HCT116 (cell line): Measurements from ENCODE around the gene CERS4. TPM values are rescaled to one million over a fixed set of nuclear protein-coding genes. Genes with fewer than 3 reads are reported as not detected.

Experiments
- ATAC-seq: fragments of 200-7000 bp; cut with Tn5 transposase; 2 replicates; pipeline ENCODE4 v1.9.1; 2020; ENCODE audit warnings: mild to moderate bottlenecking, moderate library complexity
- BruUV-seq: library from RNA; stranded (reverse); fragments of 400-500 nt; replicated peaks from 2 replicates; lab custom pipeline; 2021; lab: Mats Ljungman, UMichigan
- CTCF ChIA-PET: fragments of 300-600 bp; sonication (Branson Sonifier 250); formaldehyde crosslinking; loops from one replicate; lab custom pipeline; 2021; ENCODE audit warnings: antibody characterized with exemption; lab: Charles Lee
- POLR2A ChIA-PET: fragments of 300-600, 350-600 bp; sonication (Branson Sonifier 250); formaldehyde crosslinking; loops from one replicate; lab custom pipeline; 2021; ENCODE audit warnings: antibody characterized with exemption; lab: Charles Lee
- RAD21 ChIA-PET, 2 experiments: fragments of 300-600 bp; sonication (Branson Sonifier 250); formaldehyde crosslinking; loops; one replicate each; lab custom pipeline; 2023; ENCODE audit warnings: low total read pairs in 2 of 2; ENCODE audit not compliant: uncharacterized antibody in 2 of 2, unreplicated experiment in 2 of 2, low non-redundant PET in 1 of 2; lab: Charles Lee
- DNase-seq: peaks from one replicate; pipeline ENCODE4 v3.0.0-alpha.2; 2010; ENCODE audit warnings: low read depth, low spot score
- H2AFZ ChIP-seq: fragments of 200-600 bp; shearing (Covaris generic), sonication (generic); 2 replicates; pipeline ENCODE4 v1.6.1; 2017; ENCODE audit warnings: low read depth, mixed run types, mixed read lengths, antibody characterized with exemption, low read length; ENCODE audit not compliant: poor library complexity, severe bottlenecking
- H3K27ac ChIP-seq: 2 replicates; pipeline ENCODE4 v1.5.1; 2012; ENCODE audit warnings: low read depth, low read length
- H3K27me3 ChIP-seq: fragments of 200-600 bp; sonication (generic); 2 replicates; pipeline ENCODE4 v1.6.1; 2016; ENCODE audit warnings: mixed run types, low read length, mixed read lengths; ENCODE audit not compliant: insufficient read depth
- H3K36me3 ChIP-seq, 2 experiments: fragments of 200-500 bp in 1 of 2; fragments of 200-600 bp in 1 of 2; sonication (Bioruptor generic) in 1 of 2; sonication (generic) in 1 of 2; 2 replicates each; pipeline versions ENCODE4 v1.5.1 to v1.6.1; 2014 to 2016; ENCODE audit warnings: low read length in 2 of 2, inconsistent platforms in 1 of 2, mixed read lengths in 1 of 2, mixed run types in 1 of 2; ENCODE audit not compliant: insufficient read depth in 2 of 2, control insufficient read depth in 1 of 2
- H3K4me1 ChIP-seq, 2 experiments: fragments of 200-600 bp in 1 of 2; sonication (generic) in 1 of 2; 2 replicates each; pipeline versions ENCODE4 v1.5.1 to v1.6.1; 2012 to 2017; ENCODE audit warnings: low read length in 2 of 2, inconsistent platforms in 1 of 2, mild to moderate bottlenecking in 1 of 2, mixed read lengths in 1 of 2, mixed run types in 1 of 2, moderate library complexity in 1 of 2; ENCODE audit not compliant: insufficient read depth in 2 of 2, control insufficient read depth in 1 of 2
- H3K4me2 ChIP-seq: fragments of 200-600 bp; sonication (generic); 2 replicates; pipeline ENCODE4 v1.6.1; 2017; ENCODE audit warnings: mixed run types, low read length, mixed read lengths
- H3K4me3 ChIP-seq, 2 experiments: fragments of 200-600 bp in 1 of 2; sonication (generic) in 1 of 2; replicated peaks in 1 of 2; 2 replicates each; pipeline ENCODE4 v1.5.1; 2011 to 2016; ENCODE audit warnings: low read length in 2 of 2, control low read depth in 1 of 2, low read depth in 1 of 2, mild to moderate bottlenecking in 1 of 2, mixed read lengths in 1 of 2, mixed run types in 1 of 2
- H3K79me2 ChIP-seq: fragments of 200-600 bp; sonication (generic); 2 replicates; pipeline ENCODE4 v1.6.1; 2017; ENCODE audit warnings: mild to moderate bottlenecking, mixed run types, low read length, moderate library complexity, mixed read lengths; ENCODE audit not compliant: insufficient read depth
- H3K9ac ChIP-seq: fragments of 200-600 bp; sonication (generic); 2 replicates; pipeline ENCODE4 v1.6.1; 2016; ENCODE audit warnings: low read length, mixed read lengths
- H3K9me2 ChIP-seq: fragments of 200-600 bp; sonication (generic), shearing (Covaris generic); 2 replicates; pipeline ENCODE4 v1.6.1; 2017; ENCODE audit warnings: mixed run types, mild to moderate bottlenecking, moderate library complexity; ENCODE audit not compliant: insufficient read depth
- H3K9me3 ChIP-seq, 2 experiments: fragments of 200-500 bp in 1 of 2; fragments of 200-600 bp in 1 of 2; sonication (Bioruptor generic) in 1 of 2; sonication (generic) in 1 of 2; 2 replicates each; pipeline ENCODE4 v1.6.1; 2014 to 2017; ENCODE audit warnings: low read length in 2 of 2, mixed read lengths in 2 of 2, inconsistent platforms in 1 of 2, low read depth in 1 of 2, mild to moderate bottlenecking in 1 of 2, mixed run types in 1 of 2, moderate library complexity in 1 of 2; ENCODE audit not compliant: control insufficient read depth in 1 of 2, insufficient read depth in 1 of 2
- H4K20me1 ChIP-seq: fragments of 200-600 bp; sonication (generic), shearing (Covaris generic); 2 replicates; pipeline ENCODE4 v1.6.1; 2017; ENCODE audit warnings: mixed run types, mild to moderate bottlenecking, moderate library complexity; ENCODE audit not compliant: insufficient read depth
- CBX3 ChIP-seq: IDR thresholded peaks from 2 replicates; pipeline ENCODE4 v1.6.1; 2012; ENCODE audit warnings: low read depth
- CEBPB ChIP-seq: IDR thresholded peaks from 2 replicates; pipeline ENCODE4 v1.6.1; 2012; ENCODE audit warnings: low read depth
- CTCF ChIP-seq, 3 experiments: fragments of 200-600 bp in 1 of 3; sonication (generic) in 1 of 3; IDR thresholded peaks in 2 of 3; conservative IDR thresholded peaks in 1 of 3; 2 replicates each; pipeline ENCODE4 v1.5.1; 2012 to 2017; ENCODE audit warnings: low read depth in 2 of 3, low read length in 2 of 3, antibody characterized with exemption in 1 of 3, borderline replicate concordance in 1 of 3, control low read depth in 1 of 3, mild to moderate bottlenecking in 1 of 3, mixed read lengths in 1 of 3, mixed run types in 1 of 3, moderate library complexity in 1 of 3; ENCODE audit not compliant: insufficient read depth in 1 of 3
- EGR1 ChIP-seq: IDR thresholded peaks from 2 replicates; pipeline ENCODE4 v1.6.1; 2012; ENCODE audit warnings: low read depth
- ELF1 ChIP-seq: IDR thresholded peaks from 2 replicates; pipeline ENCODE4 v1.6.1; 2012; ENCODE audit warnings: low read depth, borderline replicate concordance
- EZH2 ChIP-seq: fragments of 200-600 bp; sonication (generic); IDR thresholded peaks from 2 replicates; pipeline ENCODE4 v1.6.1; 2017; ENCODE audit warnings: antibody characterized with exemption, mixed run types
- EZH2phosphoT487 ChIP-seq: fragments of 200-600 bp; IDR thresholded peaks from 2 replicates; pipeline ENCODE4 v1.6.1; 2018; ENCODE audit warnings: antibody characterized with exemption, borderline replicate concordance
- FOSL1 ChIP-seq: IDR thresholded peaks from 2 replicates; pipeline ENCODE4 v1.6.1; 2012; ENCODE audit warnings: low read depth
- POLR2A ChIP-seq: IDR thresholded peaks from 2 replicates; pipeline ENCODE4 v1.7.0; 2011; ENCODE audit warnings: borderline replicate concordance; ENCODE audit not compliant: insufficient read depth, insufficient read length; ENCODE audit errors: extremely low read depth
- RAD21 ChIP-seq: IDR thresholded peaks from 2 replicates; pipeline ENCODE4 v1.6.1; 2012; ENCODE audit warnings: low read depth, mild to moderate bottlenecking
- SIN3A ChIP-seq: IDR thresholded peaks from 2 replicates; pipeline ENCODE4 v1.6.1; 2012; ENCODE audit warnings: low read depth
- SP1 ChIP-seq: IDR thresholded peaks from 2 replicates; pipeline ENCODE4 v1.6.1; 2012; ENCODE audit warnings: low read depth
- TCF7L2 ChIP-seq: IDR thresholded peaks from 2 replicates; pipeline ENCODE4 v1.7.0; 2011; ENCODE audit warnings: borderline replicate concordance, inconsistent platforms; ENCODE audit not compliant: insufficient read depth, insufficient read length; ENCODE audit errors: extremely low read depth
- ZFX ChIP-seq: fragments of 450-650 bp; IDR thresholded peaks from 2 replicates; pipeline ENCODE4 v1.6.1; 2017
- ZNF274 ChIP-seq: fragments of 200-500 bp; sonication (Bioruptor generic); IDR thresholded peaks from 2 replicates; pipeline ENCODE4 v1.6.1; 2014; ENCODE audit warnings: mild to moderate bottlenecking, low read depth, low read length, inconsistent platforms
- intact Hi-C: fragments of 100-400 bp; cut with micrococcal nuclease; formaldehyde crosslinking; loops from 2 replicates; pipeline ENCODE4 v1.10.0; 2022
- total RNA-seq: library from RNA; stranded (reverse); gene quantifications from one replicate; pipeline ENCODE4 v1.2.1, GENCODE V29; 2021; ENCODE audit not compliant: unreplicated experiment
- TF ChIP-seq, protein P1 (sequence below): IDR thresholded peaks from 2 replicates; pipeline ENCODE4 v1.6.1; 2012; ENCODE audit warnings: low read depth
- TF ChIP-seq, protein P2 (sequence below): IDR thresholded peaks from 2 replicates; pipeline ENCODE4 v1.6.1; 2012
- TF ChIP-seq, protein P3 (sequence below): IDR thresholded peaks from 2 replicates; pipeline ENCODE4 v1.6.1; 2011; ENCODE audit warnings: mild to moderate bottlenecking, low read length, moderate library complexity; ENCODE audit not compliant: insufficient replicate concordance; ENCODE audit errors: extremely low read depth

The CERS4 gene
- total RNA-seq, 1 experiment from 2014 or later, result 26.0 TPM

DNA sequence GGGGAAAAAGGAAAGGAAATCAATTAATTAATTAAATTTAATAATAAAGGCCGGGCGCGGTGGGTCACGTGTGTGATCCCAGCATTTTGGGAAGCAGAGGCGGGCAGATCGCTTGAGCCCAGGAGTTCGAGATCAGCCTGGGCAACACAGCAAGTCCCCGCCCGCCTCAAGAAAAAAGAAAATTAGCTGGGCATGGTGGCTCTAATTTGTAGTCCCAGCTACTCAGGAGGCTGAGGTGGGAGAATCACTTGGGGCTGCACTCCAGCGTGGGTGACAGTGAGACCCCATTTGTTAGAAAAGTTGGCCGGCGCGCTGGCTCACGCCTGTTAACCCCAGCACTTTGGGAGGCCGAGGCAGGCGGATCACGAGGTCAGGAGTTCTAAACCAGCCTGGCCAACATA, 99.7 kb downstream of the CERS4 start (continued):
- TF ChIP-seq, protein P1, sequence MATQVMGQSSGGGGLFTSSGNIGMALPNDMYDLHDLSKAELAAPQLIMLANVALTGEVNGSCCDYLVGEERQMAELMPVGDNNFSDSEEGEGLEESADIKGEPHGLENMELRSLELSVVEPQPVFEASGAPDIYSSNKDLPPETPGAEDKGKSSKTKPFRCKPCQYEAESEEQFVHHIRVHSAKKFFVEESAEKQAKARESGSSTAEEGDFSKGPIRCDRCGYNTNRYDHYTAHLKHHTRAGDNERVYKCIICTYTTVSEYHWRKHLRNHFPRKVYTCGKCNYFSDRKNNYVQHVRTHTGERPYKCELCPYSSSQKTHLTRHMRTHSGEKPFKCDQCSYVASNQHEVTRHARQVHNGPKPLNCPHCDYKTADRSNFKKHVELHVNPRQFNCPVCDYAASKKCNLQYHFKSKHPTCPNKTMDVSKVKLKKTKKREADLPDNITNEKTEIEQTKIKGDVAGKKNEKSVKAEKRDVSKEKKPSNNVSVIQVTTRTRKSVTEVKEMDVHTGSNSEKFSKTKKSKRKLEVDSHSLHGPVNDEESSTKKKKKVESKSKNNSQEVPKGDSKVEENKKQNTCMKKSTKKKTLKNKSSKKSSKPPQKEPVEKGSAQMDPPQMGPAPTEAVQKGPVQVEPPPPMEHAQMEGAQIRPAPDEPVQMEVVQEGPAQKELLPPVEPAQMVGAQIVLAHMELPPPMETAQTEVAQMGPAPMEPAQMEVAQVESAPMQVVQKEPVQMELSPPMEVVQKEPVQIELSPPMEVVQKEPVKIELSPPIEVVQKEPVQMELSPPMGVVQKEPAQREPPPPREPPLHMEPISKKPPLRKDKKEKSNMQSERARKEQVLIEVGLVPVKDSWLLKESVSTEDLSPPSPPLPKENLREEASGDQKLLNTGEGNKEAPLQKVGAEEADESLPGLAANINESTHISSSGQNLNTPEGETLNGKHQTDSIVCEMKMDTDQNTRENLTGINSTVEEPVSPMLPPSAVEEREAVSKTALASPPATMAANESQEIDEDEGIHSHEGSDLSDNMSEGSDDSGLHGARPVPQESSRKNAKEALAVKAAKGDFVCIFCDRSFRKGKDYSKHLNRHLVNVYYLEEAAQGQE, result no peak
- TF ChIP-seq, protein P2, sequence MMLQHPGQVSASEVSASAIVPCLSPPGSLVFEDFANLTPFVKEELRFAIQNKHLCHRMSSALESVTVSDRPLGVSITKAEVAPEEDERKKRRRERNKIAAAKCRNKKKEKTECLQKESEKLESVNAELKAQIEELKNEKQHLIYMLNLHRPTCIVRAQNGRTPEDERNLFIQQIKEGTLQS, result no peak
- TF ChIP-seq POLR2A (no peak), EZH2phosphoT487 (no peak), CTCF (IDR thresholded peaks at IDR 0.05 in 2 of 3, conservative IDR thresholded peaks at IDR 0.05 in 1 of 3; ENCODE audit: borderline replicate concordance in 1 of 3, insufficient read depth in 1 of 3, low read depth in 2 of 3, low read length in 2 of 3) (no peak)

- no peak overlapping the region for H2AFZ ChIP-seq
- H3K4me3 ChIP-seq, result no peak overlapping the region
- H3K9me2 ChIP-seq, result no peaks in the 10 kb centered on the region
- ChIA-PET CTCF (no interaction called here), POLR2A (interaction anchor here (1.2 kb wide), 1 partner anchor 11 kb away, joined by 4 read pairs; the partner anchor contains the start of genes NDUFA7 and RPS28), RAD21 (no interaction called here)
- no peak overlapping the region for H3K9ac ChIP-seq
- ATAC-seq (no peak), DNase-seq (no peak)
- H4K20me1 ChIP-seq, result no peaks in the 10 kb centered on the region
- no peak overlapping the region for H3K27ac ChIP-seq
- intact Hi-C loops, result no loop called here
- H3K79me2 ChIP-seq, result peaks cover 24% of the 10 kb centered on the region
- no TSS peak for BruUV-seq
- H3K27me3 ChIP-seq, result no peaks in the 10 kb centered on the region
- no peaks in the 10 kb centered on the region for H3K9me3 ChIP-seq
- peaks cover 16 to 30% of the 10 kb centered on the region in 2 experiments; a peak in 3 of 4 replicates for H3K36me3 ChIP-seq
- peaks cover 14 to 47% of the 10 kb centered on the region in 2 experiments for H3K4me1 ChIP-seq
- H3K4me2 ChIP-seq, result no peak overlapping the region
- no peak for TF ChIP-seq EZH2
- TF ChIP-seq ZNF274, result no peak
- TF ChIP-seq, protein P3, sequence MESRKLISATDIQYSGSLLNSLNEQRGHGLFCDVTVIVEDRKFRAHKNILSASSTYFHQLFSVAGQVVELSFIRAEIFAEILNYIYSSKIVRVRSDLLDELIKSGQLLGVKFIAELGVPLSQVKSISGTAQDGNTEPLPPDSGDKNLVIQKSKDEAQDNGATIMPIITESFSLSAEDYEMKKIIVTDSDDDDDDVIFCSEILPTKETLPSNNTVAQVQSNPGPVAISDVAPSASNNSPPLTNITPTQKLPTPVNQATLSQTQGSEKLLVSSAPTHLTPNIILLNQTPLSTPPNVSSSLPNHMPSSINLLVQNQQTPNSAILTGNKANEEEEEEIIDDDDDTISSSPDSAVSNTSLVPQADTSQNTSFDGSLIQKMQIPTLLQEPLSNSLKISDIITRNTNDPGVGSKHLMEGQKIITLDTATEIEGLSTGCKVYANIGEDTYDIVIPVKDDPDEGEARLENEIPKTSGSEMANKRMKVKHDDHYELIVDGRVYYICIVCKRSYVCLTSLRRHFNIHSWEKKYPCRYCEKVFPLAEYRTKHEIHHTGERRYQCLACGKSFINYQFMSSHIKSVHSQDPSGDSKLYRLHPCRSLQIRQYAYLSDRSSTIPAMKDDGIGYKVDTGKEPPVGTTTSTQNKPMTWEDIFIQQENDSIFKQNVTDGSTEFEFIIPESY, result no peak
- TF ChIP-seq CEBPB, result no peak
- TF ChIP-seq RAD21, result no peak
- no peak for TF ChIP-seq ELF1
- TF ChIP-seq EGR1, result no peak
- TF ChIP-seq SP1, result no peak
- no peak for TF ChIP-seq SIN3A
- no peak for TF ChIP-seq POLR2A
- no peak for TF ChIP-seq TCF7L2
- no peak for TF ChIP-seq ZFX
- TF ChIP-seq FOSL1, result no peak
- TF ChIP-seq CBX3, result no peak
Observed at GRCh38 chr19:8310342-8311055, 101.3 kb downstream of the CERS4 start.
